Liver (tissue), 9 donors: Measurements from ENCODE around the gene PNRC1. TPM values are rescaled to one million over a fixed set of nuclear protein-coding genes. Genes with fewer than 3 reads are reported as not detected.
A peak's percentile ranks its signal among the peaks of the same experiment; 100 is the strongest.

Source experiments
- DNase-seq: peaks from one replicate; pipeline ENCODE4 v3.0.0-alpha.2; 2017; ENCODE audit warnings: low spot score
- H3K27ac ChIP-seq, 2 donors: one replicate each; pipeline ENCODE4 v1.7.0; 2013; ENCODE audit warnings: inconsistent platforms in 2 of 2, low read length in 2 of 2, control low read depth in 1 of 2, low read depth in 1 of 2, mild to moderate bottlenecking in 1 of 2
- H3K27me3 ChIP-seq, 4 donors: one replicate each; pipeline versions ENCODE4 v1.6.1 to v1.7.0; 2013; ENCODE audit warnings: low read length in 3 of 4, inconsistent platforms in 1 of 4, mild to moderate bottlenecking in 1 of 4, moderate library complexity in 1 of 4; ENCODE audit not compliant: control insufficient read depth in 4 of 4, insufficient read depth in 4 of 4
- H3K36me3 ChIP-seq, 4 donors: one replicate each; pipeline versions ENCODE4 v1.6.1 to v1.7.0; 2013; ENCODE audit warnings: low read length in 3 of 4, mild to moderate bottlenecking in 3 of 4, low read depth in 1 of 4, moderate library complexity in 1 of 4; ENCODE audit not compliant: control insufficient read depth in 4 of 4, insufficient read depth in 3 of 4
- H3K4me1 ChIP-seq, 4 donors: one replicate each; pipeline versions ENCODE4 v1.6.1 to v1.7.0; 2013; ENCODE audit warnings: low read length in 3 of 4, mild to moderate bottlenecking in 3 of 4, moderate library complexity in 1 of 4; ENCODE audit not compliant: control insufficient read depth in 4 of 4, insufficient read depth in 4 of 4
- H3K4me3 ChIP-seq, 3 donors: one replicate each; pipeline versions ENCODE4 v1.6.1 to v1.7.0; 2013; ENCODE audit warnings: low read length in 3 of 3, control low read depth in 1 of 3, low read depth in 1 of 3, mild to moderate bottlenecking in 1 of 3
- H3K9ac ChIP-seq, 2 donors: one replicate each; pipeline ENCODE4 v1.7.0; 2013; ENCODE audit warnings: low read length in 2 of 2, mild to moderate bottlenecking in 2 of 2, moderate library complexity in 2 of 2, control low read depth in 1 of 2, low read depth in 1 of 2
- H3K9me3 ChIP-seq, 4 donors: one replicate each; pipeline versions ENCODE4 v1.6.1 to v1.7.0; 2013; ENCODE audit warnings: low read length in 3 of 4; ENCODE audit not compliant: control insufficient read depth in 4 of 4
- HNF4A ChIP-seq, 2 donors: conservative IDR thresholded peaks; 2 replicates each; pipeline ENCODE4 v1.6.1; 2016; ENCODE audit warnings: antibody characterized with exemption in 2 of 2, mild to moderate bottlenecking in 2 of 2
- JUND ChIP-seq, 2 donors: IDR thresholded peaks; 2 replicates each; pipeline ENCODE4 v1.6.1; 2016; ENCODE audit warnings: antibody characterized with exemption in 2 of 2
- NR2F2 ChIP-seq: IDR thresholded peaks from 2 replicates; pipeline ENCODE4 v1.6.1; 2016; ENCODE audit warnings: antibody characterized with exemption
- RAD21 ChIP-seq, 2 donors: IDR thresholded peaks; 2 replicates each; pipeline ENCODE4 v1.6.1; 2016; ENCODE audit warnings: antibody characterized with exemption in 2 of 2, mild to moderate bottlenecking in 2 of 2
- RXRA ChIP-seq, 2 donors: IDR thresholded peaks; 2 replicates each; pipeline ENCODE4 v1.6.1; 2017 to 2018; ENCODE audit warnings: antibody characterized with exemption in 2 of 2, mild to moderate bottlenecking in 1 of 2
- SP1 ChIP-seq: IDR thresholded peaks from 2 replicates; pipeline ENCODE4 v1.6.1; 2018; ENCODE audit warnings: antibody characterized with exemption, mild to moderate bottlenecking
- TAF1 ChIP-seq: conservative IDR thresholded peaks from 2 replicates; pipeline ENCODE4 v1.6.1; 2016; ENCODE audit warnings: antibody characterized with exemption, mild to moderate bottlenecking
- WGBS: extraction: QIAGEN DNeasy Blood & Tissue Kit; methylation state at CpG from one replicate; pipeline ENCODE4 v1.1.7; 2013; 5-methylcytosine and 5-hydroxymethylcytosine counted together
- polyA plus RNA-seq, 2 donors: library from polyadenylated mRNA; stranded (reverse) in 1 of 2; unstranded in 1 of 2; fragments of 200-250 nt in 1 of 2; fragments of >200 nt in 1 of 2; fragmentation: Nextera tagmentation in 1 of 2; extraction: Ambion mirVana in 1 of 2; gene quantifications; one replicate each; pipeline versions ENCODE4 v1.2.1 to v1.2.3, GENCODE V29; 2013 to 2015
- total RNA-seq, 2 donors: library from RNA; depleted of rRNA; stranded (reverse); fragments of >200 nt; gene quantifications; one replicate each; pipeline ENCODE4 v1.2.3, GENCODE V29; 2014
- TF ChIP-seq, protein P1 (sequence below): IDR thresholded peaks from 2 replicates; pipeline ENCODE4 v1.6.1; 2016; ENCODE audit warnings: antibody characterized with exemption
- donor health status: healthy.
- donor health status: healthy.
- donor health status: healthy.
- donor health status: healthy.
- donor health status: healthy.

The PNRC1 gene
- total and polyA plus RNA-seq, 4 donors, result 27.4 to 71.4 (median 53.6) TPM

DNA sequence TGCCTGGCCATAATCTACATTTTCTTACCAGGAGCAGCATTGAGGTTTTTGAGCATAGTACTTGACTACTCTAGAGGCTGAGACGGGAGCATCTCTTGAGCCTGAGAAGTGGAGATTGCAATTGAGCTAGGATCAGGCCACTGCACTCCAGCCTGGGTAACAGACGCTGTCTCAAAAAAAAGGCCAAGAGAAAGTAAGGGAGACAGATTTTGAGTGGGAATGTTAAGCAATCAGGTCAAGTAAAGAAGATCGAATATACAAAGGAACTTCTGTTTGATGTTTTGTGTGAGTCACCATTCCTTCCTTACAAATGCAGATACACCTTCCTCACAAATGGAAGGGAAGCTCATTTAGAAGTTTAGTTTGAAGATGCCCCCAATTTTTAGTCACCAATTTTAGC lies 4.4 kb downstream of the PNRC1 start:
- 66% methylated on average over 3 of the region's 3 CpGs for WGBS
- H3K9ac ChIP-seq, result no peak overlapping the region
- DNase-seq, result no peak
- H3K4me1 ChIP-seq, result peaks cover 0 to 14% (median 1%) of the 10 kb centered on the region in 4 donors
- no peak for TF ChIP-seq SP1
- TF ChIP-seq RXRA (IDR thresholded peaks at IDR 0.05), result no peak
- peak in 1 of 2 donors; percentile 8 for TF ChIP-seq RAD21 (IDR thresholded peaks at IDR 0.05)
- TF ChIP-seq TAF1, result no peak
- TF ChIP-seq, protein P1, sequence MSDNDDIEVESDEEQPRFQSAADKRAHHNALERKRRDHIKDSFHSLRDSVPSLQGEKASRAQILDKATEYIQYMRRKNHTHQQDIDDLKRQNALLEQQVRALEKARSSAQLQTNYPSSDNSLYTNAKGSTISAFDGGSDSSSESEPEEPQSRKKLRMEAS, result no peak
- no peak for TF ChIP-seq NR2F2
- no peaks in the 10 kb centered on the region for H3K27me3 ChIP-seq
- H3K36me3 ChIP-seq, result peaks cover 0 to 23% (median 15%) of the 10 kb centered on the region in 4 donors
- H3K4me3 ChIP-seq, result no peak overlapping the region
- H3K9me3 ChIP-seq, result no peaks in the 10 kb centered on the region
- H3K27ac ChIP-seq, result peak overlapping the region; percentile 59 to 64

DNA sequence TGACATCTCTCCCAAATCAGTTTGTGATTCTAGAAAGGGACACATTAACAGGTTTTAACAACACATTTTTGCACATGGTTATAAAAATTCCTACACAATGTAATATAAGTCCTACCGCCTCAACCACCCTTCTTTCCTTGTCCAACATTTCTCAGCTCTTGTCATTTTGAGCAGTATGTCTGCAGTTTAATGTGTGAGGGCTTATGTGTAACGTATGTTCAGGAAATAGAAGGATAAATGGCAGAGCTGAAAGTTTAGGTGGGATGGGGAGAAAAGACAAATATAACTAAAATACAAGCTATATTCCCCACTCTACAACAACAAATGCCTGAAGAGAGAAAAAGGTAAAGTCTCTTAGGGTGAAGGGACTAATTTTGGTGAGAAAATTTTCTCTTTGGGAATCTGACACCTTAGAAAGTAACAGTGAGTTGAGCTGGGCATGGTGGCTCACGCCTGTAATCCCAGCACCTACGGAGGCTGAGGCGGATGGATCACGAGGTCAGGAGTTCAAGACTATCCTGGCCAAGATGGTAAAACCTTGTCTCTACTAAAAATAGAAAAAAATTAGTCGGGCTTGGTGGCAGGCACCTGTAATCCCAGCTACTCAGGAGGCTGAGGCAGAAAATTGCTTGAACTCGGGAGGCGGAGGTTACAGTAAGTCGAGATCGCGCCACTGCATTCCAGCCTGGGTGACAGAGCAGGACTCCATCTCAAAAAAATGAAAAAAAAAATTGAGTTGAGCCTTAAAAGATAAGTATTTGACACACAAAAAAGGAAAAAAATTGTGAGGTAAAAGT lies 5.1 kb downstream of the PNRC1 start:
- no peak for DNase-seq
- H3K4me3 ChIP-seq, result no peak overlapping the region
- 94% methylated on average over 12 of the region's 12 CpGs for WGBS
- TF ChIP-seq, protein P1, result no peak
- peak in 1 of 2 donors; percentile 22 for TF ChIP-seq JUND (IDR thresholded peaks at IDR 0.05)
- peaks cover 0 to 23% (median 15%) of the 10 kb centered on the region in 4 donors for H3K36me3 ChIP-seq
- H3K9ac ChIP-seq, result no peak overlapping the region
- no peaks in the 10 kb centered on the region for H3K9me3 ChIP-seq
- H3K27me3 ChIP-seq, result no peaks in the 10 kb centered on the region
- peaks cover 0 to 14% (median 1%) of the 10 kb centered on the region in 4 donors for H3K4me1 ChIP-seq
- H3K27ac ChIP-seq, result peak overlapping the region; percentile 58 to 64

DNA sequence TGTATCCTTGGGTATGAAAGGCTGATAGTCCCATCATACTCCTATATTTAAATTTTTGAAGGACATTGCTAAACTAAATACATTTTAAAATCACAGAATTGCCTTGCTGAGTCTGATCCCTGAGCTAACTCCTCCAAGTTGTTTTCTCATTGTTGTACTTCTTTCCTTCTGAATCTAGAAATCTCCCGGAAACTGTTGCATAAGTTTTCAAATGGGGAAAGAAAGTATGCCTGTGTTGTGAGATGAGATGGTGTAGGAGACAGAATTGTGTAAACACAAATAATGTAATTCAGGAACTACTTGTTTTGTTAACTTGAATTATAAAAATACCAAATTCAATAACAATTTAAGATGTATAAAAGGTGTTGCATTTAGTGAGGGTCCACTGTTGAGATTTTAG lies 7.3 kb downstream of the PNRC1 start:
- no peaks in the 10 kb centered on the region for H3K27me3 ChIP-seq
- 58% methylated on average over 1 of the region's 1 CpG for WGBS
- no peak overlapping the region for H3K9ac ChIP-seq
- H3K9me3 ChIP-seq, result no peaks in the 10 kb centered on the region
- no peak for DNase-seq
- TF ChIP-seq RAD21 (IDR thresholded peaks at IDR 0.05) (no peak), RXRA (IDR thresholded peaks at IDR 0.05) (no peak), SP1 (no peak)
- H3K36me3 ChIP-seq, result peaks cover 0 to 20% (median 15%) of the 10 kb centered on the region in 4 donors
- peaks cover 0 to 14% (median 1%) of the 10 kb centered on the region in 4 donors for H3K4me1 ChIP-seq
- peak overlapping the region; percentile 43 to 44 for H3K27ac ChIP-seq
- H3K4me3 ChIP-seq, result no peak overlapping the region

DNA sequence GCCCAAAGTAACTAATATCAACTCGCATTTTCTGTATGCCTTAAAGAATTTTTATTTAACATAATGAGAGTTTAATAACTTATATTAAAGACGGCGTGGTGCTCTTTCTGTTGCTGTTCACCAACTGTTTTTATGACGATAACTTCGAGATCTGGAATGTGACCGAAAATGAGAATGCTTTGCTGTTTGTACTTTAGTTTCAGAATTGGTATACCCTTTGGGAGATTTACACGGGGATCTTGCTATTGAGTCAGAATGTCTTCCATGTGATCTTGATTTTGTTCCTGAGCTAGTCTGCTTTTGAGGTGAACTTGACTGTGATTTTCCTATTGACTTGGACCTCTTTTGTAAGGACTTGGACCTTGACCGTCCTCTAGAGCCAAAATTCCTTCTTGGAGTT lies 17.9 kb downstream of the PNRC1 start:
- 89% methylated on average over 8 of the region's 8 CpGs for WGBS
- no peak overlapping the region for H3K27ac ChIP-seq
- no peaks in the 10 kb centered on the region for H3K36me3 ChIP-seq
- H3K9me3 ChIP-seq, result no peaks in the 10 kb centered on the region
- H3K4me3 ChIP-seq, result no peak overlapping the region
- H3K4me1 ChIP-seq, result peaks cover 1 to 4% (median 3%) of the 10 kb centered on the region in 4 donors
- H3K27me3 ChIP-seq, result no peaks in the 10 kb centered on the region
- H3K9ac ChIP-seq, result no peak overlapping the region
- no peak for DNase-seq
- TF ChIP-seq RAD21 (IDR thresholded peaks at IDR 0.05) (no peak), HNF4A (conservative IDR thresholded peaks at IDR 0.05) (peak in 1 of 2 donors; percentile 11)
